GM12891 (cell line): Measurements from ENCODE around the gene CSMD2.

Source experiments
- POLR2A ChIP-seq: IDR thresholded peaks from 2 replicates; pipeline ENCODE4 v1.6.1; 2011; ENCODE audit warnings: low read depth, low read length, control low read depth
- POU2F2 ChIP-seq: IDR thresholded peaks from 2 replicates; pipeline ENCODE4 v1.6.1; 2011; ENCODE audit warnings: low read depth, mild to moderate bottlenecking, control low read depth, low read length, moderate library complexity

DNA sequence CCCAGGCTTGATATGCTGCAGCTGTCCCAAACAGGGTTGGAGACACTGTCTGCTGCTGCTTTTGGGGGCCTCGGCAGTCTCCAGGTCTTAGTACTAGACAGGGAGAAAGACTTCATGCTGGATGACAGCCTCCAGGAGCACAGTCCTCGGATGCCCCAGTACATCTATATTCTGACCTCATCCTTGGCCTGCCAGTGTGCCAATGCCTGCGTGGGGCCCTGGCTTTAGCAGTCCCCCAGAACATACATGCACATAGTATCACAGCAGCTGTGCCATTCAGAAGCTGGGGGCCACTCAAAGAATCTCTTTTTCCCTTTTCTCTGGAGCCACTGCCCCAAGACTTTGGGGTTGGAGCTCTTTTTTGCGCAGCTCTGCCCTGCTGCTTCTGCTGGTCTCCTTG, 697.0 kb downstream of the CSMD2 start:
- TF ChIP-seq POLR2A (no peak), POU2F2 (no peak)
